CD4-positive, alpha-beta T cell treated with Interleukin-4 for 1 hour (primary cell): ENCODE data around the gene CDK19.
"Not testable (repeated sequence)": the region's sequence is repeated elsewhere in the genome, so short reads cannot be mapped to it uniquely, and the experiment has no call there.

Experiments
- DNase-seq, 2 donors: peaks; one replicate each; pipeline ENCODE4 v3.0.0-alpha.2; 2020 to 2022

CDK19 gene

GRCh38 chr6:110815411-110816409, at the start of gene CDK19:
CDK19 (minus strand) TSS chr6:110815469; CDS start chr6:110815136, 333 bp downstream.
- peak; percentile 99 for DNase-seq

GRCh38 chr6:110864824-110865223, 49.6 kb upstream of the CDK19 start:
- no peak for DNase-seq

GRCh38 chr6:110859335-110859792, 44.1 kb upstream of the CDK19 start:
- DNase-seq: peak in 1 of 2 donors; percentile 27

GRCh38 chr6:110858562-110859214, 43.4 kb upstream of the CDK19 start:
- no peak for DNase-seq

GRCh38 chr6:110858016-110858415, 42.7 kb upstream of the CDK19 start:
- no peak for DNase-seq

- DNase-seq: no peak
These were observed 41.0 kb upstream of the CDK19 start for GRCh38 chr6:110856296-110856695.

GRCh38 chr6:110853754-110854477, 38.6 kb upstream of the CDK19 start:
- no peak for DNase-seq

- no peak for DNase-seq
These were observed 37.5 kb upstream of the CDK19 start for GRCh38 chr6:110852773-110853172.

GRCh38 chr6:110849781-110850180, 34.5 kb upstream of the CDK19 start:
- no peak for DNase-seq

GRCh38 chr6:110841266-110841665, 26.0 kb upstream of the CDK19 start:
- DNase-seq: no peak

- DNase-seq: not testable (repeated sequence)
These were observed 20.5 kb upstream of the CDK19 start for GRCh38 chr6:110835751-110836150.

- no peak for DNase-seq
These were observed 18.6 kb upstream of the CDK19 start for GRCh38 chr6:110833831-110834230.

- DNase-seq: no peak
These were observed 16.1 kb upstream of the CDK19 start for GRCh38 chr6:110831405-110831804.

- DNase-seq: no peak
These were observed 13.1 kb upstream of the CDK19 start for GRCh38 chr6:110828396-110828795.

GRCh38 chr6:110826236-110827129, 11.2 kb upstream of the CDK19 start:
- DNase-seq: peak in 1 of 2 donors; percentile 19

- DNase-seq: no peak
These were observed 7.9 kb upstream of the CDK19 start for GRCh38 chr6:110823146-110823545.

- DNase-seq: no peak
These were observed 7.0 kb upstream of the CDK19 start for GRCh38 chr6:110822249-110822648.

GRCh38 chr6:110816677-110817076, 1.4 kb upstream of the CDK19 start:
- peak in 1 of 2 donors; percentile 10 for DNase-seq

- DNase-seq: no peak
These were observed 256 bp downstream of the CDK19 start for GRCh38 chr6:110815015-110815410.

GRCh38 chr6:110814102-110815014, 911 bp downstream of the CDK19 start:
- DNase-seq: peak; percentile 47 to 55
